ENCODE measurements around the gene ATP5PD. TPM values are rescaled to one million over a fixed set of nuclear protein-coding genes. Genes with fewer than 3 reads are reported as not detected.

ATP5PD gene
- total and polyA plus RNA-seq, 2 of the 13 experiments (the other 11 are each of a cell fraction or from before 2014, with no cell fraction given): 158 to 428 TPM

DNA sequence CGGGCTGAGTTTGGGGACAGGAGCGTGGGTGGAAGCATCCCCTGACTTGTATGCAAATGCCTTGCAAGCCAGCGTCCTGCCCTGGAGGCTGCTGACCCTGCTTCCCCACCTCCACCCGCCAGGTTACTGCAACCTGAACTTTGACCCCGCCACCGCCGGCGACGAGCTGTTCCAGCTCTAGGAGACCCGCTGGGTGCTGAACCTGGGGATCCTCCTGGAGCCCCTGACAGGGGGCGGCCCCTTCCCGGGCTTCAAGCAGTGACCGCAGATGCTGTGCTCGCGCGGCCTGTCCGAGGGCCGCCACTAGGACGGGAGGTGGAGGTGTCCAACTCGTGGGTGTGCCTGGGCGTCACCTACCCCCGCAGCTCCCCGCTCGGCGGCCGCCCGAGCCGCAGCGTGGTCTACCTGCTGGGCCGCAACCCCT lies 30.3 kb upstream of the ATP5PD start (continued):
- peak; percentile 60; the same call in 1 of the 2 replicates for TF ChIP-seq HMG20A (CRISPR knock-in tag; IDR thresholded peaks at IDR 0.05; ENCODE audit: borderline replicate concordance)
- no peak for TF ChIP-seq KAT2B (IDR thresholded peaks at IDR 0.05; ENCODE audit: borderline replicate concordance, low read depth, low read length)
- no peak for TF ChIP-seq ZNF251 (CRISPR knock-in tag; IDR thresholded peaks at IDR 0.05)
- no peak for TF ChIP-seq ZNF569 (CRISPR knock-in tag; IDR thresholded peaks at IDR 0.05; ENCODE audit: borderline replicate concordance)
- TF ChIP-seq FOSL1 (CRISPR knock-in tag; IDR thresholded peaks at IDR 0.05; ENCODE audit: borderline replicate concordance): no peak
- TF ChIP-seq, protein P1, sequence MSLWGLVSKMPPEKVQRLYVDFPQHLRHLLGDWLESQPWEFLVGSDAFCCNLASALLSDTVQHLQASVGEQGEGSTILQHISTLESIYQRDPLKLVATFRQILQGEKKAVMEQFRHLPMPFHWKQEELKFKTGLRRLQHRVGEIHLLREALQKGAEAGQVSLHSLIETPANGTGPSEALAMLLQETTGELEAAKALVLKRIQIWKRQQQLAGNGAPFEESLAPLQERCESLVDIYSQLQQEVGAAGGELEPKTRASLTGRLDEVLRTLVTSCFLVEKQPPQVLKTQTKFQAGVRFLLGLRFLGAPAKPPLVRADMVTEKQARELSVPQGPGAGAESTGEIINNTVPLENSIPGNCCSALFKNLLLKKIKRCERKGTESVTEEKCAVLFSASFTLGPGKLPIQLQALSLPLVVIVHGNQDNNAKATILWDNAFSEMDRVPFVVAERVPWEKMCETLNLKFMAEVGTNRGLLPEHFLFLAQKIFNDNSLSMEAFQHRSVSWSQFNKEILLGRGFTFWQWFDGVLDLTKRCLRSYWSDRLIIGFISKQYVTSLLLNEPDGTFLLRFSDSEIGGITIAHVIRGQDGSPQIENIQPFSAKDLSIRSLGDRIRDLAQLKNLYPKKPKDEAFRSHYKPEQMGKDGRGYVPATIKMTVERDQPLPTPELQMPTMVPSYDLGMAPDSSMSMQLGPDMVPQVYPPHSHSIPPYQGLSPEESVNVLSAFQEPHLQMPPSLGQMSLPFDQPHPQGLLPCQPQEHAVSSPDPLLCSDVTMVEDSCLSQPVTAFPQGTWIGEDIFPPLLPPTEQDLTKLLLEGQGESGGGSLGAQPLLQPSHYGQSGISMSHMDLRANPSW (CRISPR knock-in tag; IDR thresholded peaks at IDR 0.05; ENCODE audit: borderline replicate concordance): no peak
- no peak for TF ChIP-seq ZNF652 (CRISPR knock-in tag; IDR thresholded peaks at IDR 0.05; ENCODE audit: borderline replicate concordance, low read depth)
- TF ChIP-seq, protein P2, sequence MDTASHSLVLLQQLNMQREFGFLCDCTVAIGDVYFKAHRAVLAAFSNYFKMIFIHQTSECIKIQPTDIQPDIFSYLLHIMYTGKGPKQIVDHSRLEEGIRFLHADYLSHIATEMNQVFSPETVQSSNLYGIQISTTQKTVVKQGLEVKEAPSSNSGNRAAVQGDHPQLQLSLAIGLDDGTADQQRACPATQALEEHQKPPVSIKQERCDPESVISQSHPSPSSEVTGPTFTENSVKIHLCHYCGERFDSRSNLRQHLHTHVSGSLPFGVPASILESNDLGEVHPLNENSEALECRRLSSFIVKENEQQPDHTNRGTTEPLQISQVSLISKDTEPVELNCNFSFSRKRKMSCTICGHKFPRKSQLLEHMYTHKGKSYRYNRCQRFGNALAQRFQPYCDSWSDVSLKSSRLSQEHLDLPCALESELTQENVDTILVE (CRISPR knock-in tag; IDR thresholded peaks at IDR 0.05): 0 out of 2 replicates have a peak, but pooled peaks have one; percentile 40
- TF ChIP-seq ZNF781 (CRISPR knock-in tag; IDR thresholded peaks at IDR 0.05; ENCODE audit: borderline replicate concordance, not compliant biosample characterization): no peak
- no peak for TF ChIP-seq ZFP90 (CRISPR knock-in tag; IDR thresholded peaks at IDR 0.05; ENCODE audit: borderline replicate concordance)
- TF ChIP-seq ZNF143 (CRISPR knock-in tag; IDR thresholded peaks at IDR 0.05): no peak
- TF ChIP-seq, protein P3, sequence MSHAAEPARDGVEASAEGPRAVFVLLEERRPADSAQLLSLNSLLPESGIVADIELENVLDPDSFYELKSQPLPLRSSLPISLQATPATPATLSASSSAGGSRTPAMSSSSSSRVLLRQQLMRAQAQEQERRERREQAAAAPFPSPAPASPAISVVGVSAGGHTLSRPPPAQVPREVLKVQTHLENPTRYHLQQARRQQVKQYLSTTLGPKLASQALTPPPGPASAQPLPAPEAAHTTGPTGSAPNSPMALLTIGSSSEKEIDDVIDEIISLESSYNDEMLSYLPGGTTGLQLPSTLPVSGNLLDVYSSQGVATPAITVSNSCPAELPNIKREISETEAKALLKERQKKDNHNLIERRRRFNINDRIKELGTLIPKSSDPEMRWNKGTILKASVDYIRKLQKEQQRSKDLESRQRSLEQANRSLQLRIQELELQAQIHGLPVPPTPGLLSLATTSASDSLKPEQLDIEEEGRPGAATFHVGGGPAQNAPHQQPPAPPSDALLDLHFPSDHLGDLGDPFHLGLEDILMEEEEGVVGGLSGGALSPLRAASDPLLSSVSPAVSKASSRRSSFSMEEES (CRISPR knock-in tag; IDR thresholded peaks at IDR 0.05): peak; percentile 43; the same call in 1 of the 2 replicates
- TF ChIP-seq XBP1 (CRISPR knock-in tag; IDR thresholded peaks at IDR 0.05): no peak
- TF ChIP-seq, protein P4, sequence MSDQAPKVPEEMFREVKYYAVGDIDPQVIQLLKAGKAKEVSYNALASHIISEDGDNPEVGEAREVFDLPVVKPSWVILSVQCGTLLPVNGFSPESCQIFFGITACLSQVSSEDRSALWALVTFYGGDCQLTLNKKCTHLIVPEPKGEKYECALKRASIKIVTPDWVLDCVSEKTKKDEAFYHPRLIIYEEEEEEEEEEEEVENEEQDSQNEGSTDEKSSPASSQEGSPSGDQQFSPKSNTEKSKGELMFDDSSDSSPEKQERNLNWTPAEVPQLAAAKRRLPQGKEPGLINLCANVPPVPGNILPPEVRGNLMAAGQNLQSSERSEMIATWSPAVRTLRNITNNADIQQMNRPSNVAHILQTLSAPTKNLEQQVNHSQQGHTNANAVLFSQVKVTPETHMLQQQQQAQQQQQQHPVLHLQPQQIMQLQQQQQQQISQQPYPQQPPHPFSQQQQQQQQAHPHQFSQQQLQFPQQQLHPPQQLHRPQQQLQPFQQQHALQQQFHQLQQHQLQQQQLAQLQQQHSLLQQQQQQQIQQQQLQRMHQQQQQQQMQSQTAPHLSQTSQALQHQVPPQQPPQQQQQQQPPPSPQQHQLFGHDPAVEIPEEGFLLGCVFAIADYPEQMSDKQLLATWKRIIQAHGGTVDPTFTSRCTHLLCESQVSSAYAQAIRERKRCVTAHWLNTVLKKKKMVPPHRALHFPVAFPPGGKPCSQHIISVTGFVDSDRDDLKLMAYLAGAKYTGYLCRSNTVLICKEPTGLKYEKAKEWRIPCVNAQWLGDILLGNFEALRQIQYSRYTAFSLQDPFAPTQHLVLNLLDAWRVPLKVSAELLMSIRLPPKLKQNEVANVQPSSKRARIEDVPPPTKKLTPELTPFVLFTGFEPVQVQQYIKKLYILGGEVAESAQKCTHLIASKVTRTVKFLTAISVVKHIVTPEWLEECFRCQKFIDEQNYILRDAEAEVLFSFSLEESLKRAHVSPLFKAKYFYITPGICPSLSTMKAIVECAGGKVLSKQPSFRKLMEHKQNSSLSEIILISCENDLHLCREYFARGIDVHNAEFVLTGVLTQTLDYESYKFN (CRISPR knock-in tag; conservative IDR thresholded peaks at IDR 0.05): peak; percentile 92
- TF ChIP-seq, protein P5, sequence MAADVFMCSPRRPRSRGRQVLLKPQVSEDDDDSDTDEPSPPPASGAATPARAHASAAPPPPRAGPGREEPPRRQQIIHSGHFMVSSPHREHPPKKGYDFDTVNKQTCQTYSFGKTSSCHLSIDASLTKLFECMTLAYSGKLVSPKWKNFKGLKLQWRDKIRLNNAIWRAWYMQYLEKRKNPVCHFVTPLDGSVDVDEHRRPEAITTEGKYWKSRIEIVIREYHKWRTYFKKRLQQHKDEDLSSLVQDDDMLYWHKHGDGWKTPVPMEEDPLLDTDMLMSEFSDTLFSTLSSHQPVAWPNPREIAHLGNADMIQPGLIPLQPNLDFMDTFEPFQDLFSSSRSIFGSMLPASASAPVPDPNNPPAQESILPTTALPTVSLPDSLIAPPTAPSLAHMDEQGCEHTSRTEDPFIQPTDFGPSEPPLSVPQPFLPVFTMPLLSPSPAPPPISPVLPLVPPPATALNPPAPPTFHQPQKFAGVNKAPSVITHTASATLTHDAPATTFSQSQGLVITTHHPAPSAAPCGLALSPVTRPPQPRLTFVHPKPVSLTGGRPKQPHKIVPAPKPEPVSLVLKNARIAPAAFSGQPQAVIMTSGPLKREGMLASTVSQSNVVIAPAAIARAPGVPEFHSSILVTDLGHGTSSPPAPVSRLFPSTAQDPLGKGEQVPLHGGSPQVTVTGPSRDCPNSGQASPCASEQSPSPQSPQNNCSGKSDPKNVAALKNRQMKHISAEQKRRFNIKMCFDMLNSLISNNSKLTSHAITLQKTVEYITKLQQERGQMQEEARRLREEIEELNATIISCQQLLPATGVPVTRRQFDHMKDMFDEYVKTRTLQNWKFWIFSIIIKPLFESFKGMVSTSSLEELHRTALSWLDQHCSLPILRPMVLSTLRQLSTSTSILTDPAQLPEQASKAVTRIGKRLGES (CRISPR knock-in tag; IDR thresholded peaks at IDR 0.05; ENCODE audit: borderline replicate concordance): no peak
- TF ChIP-seq ZNF720 (CRISPR knock-in tag; IDR thresholded peaks at IDR 0.05): no peak
- TF ChIP-seq ZNF124 (CRISPR knock-in tag; IDR thresholded peaks at IDR 0.05): 0 out of 2 replicates have a peak, but pooled peaks have one; percentile 61
- no peak for TF ChIP-seq TGIF2 (CRISPR knock-in tag; IDR thresholded peaks at IDR 0.05)
- TF ChIP-seq GABPB1 (CRISPR knock-in tag; IDR thresholded peaks at IDR 0.05): peak; percentile 70; the same call in 1 of the 2 replicates
